ENCODE data around the gene CALD1.

The CALD1 gene

GRCh38 chr7:134829380-134829986, 50.0 kb downstream of the CALD1 start:
- no peak for DNase-seq

GRCh38 chr7:134831862-134832261, 52.4 kb downstream of the CALD1 start:
- peak; percentile 43 for DNase-seq

- DNase-seq, result no peak
Observed at GRCh38 chr7:134832367-134832766, 52.9 kb downstream of the CALD1 start.

GRCh38 chr7:134834689-134835462, 55.4 kb downstream of the CALD1 start:
- DNase-seq, result no peak

- no peak for DNase-seq
Observed at GRCh38 chr7:134835463-134835823, 56.0 kb downstream of the CALD1 start.

GRCh38 chr7:134836447-134836846, 57.0 kb downstream of the CALD1 start:
- DNase-seq, result no peak

- DNase-seq, result no peak
Observed at GRCh38 chr7:134839298-134839697, 59.9 kb downstream of the CALD1 start.

GRCh38 chr7:134842062-134842461, 62.6 kb downstream of the CALD1 start:
- no peak for DNase-seq

- DNase-seq, result no peak
Observed at GRCh38 chr7:134842886-134843430, 63.5 kb downstream of the CALD1 start.

- DNase-seq, result no peak
Observed at GRCh38 chr7:134844200-134844599, 64.8 kb downstream of the CALD1 start.

GRCh38 chr7:134845461-134845860, 66.0 kb downstream of the CALD1 start:
- no peak for DNase-seq

- DNase-seq, result no peak
Observed at GRCh38 chr7:134847851-134848588, 68.6 kb downstream of the CALD1 start.

- no peak for DNase-seq
Observed at GRCh38 chr7:134850066-134850465, 70.6 kb downstream of the CALD1 start.

GRCh38 chr7:134851141-134851540, 71.7 kb downstream of the CALD1 start:
- no peak for DNase-seq

- no peak for DNase-seq
Observed at GRCh38 chr7:134852625-134853024, 73.2 kb downstream of the CALD1 start.

- no peak for DNase-seq
Observed at GRCh38 chr7:134854816-134855215, 75.4 kb downstream of the CALD1 start.

- peak; percentile 30 for DNase-seq
Observed at GRCh38 chr7:134855442-134855841, 76.0 kb downstream of the CALD1 start.

- DNase-seq, result no peak
Observed at GRCh38 chr7:134856091-134856490, 76.7 kb downstream of the CALD1 start.

- DNase-seq, result peak; percentile 48
Observed at GRCh38 chr7:134856691-134857090, 77.3 kb downstream of the CALD1 start.

- no peak for DNase-seq
Observed at GRCh38 chr7:134857958-134858357, 78.5 kb downstream of the CALD1 start.

- DNase-seq, result no peak
Observed at GRCh38 chr7:134859783-134860182, 80.3 kb downstream of the CALD1 start.

GRCh38 chr7:134865001-134865845, 85.8 kb downstream of the CALD1 start:
- no peak for DNase-seq

- peak; percentile 65 for DNase-seq
Observed at GRCh38 chr7:134866617-134867016, 87.2 kb downstream of the CALD1 start.
